NCI-H82 treated with DMSO at 0.1 percent for 48 hours (cell line): ENCODE data around the gene MPV17.
"Not testable (repeated sequence)": the region's sequence is repeated elsewhere in the genome, so short reads cannot be mapped to it uniquely, and the experiment has no call there.

Experiments used
- DNase-seq: peaks from one replicate; lab custom pipeline; 2025; ENCODE audit not compliant: unreplicated experiment; lab: John Stamatoyannopoulos, UW

The MPV17 gene

GRCh38 chr2:27323596-27324285, 844 bp upstream of the MPV17 start:
- DNase-seq, result no peak

DNA sequence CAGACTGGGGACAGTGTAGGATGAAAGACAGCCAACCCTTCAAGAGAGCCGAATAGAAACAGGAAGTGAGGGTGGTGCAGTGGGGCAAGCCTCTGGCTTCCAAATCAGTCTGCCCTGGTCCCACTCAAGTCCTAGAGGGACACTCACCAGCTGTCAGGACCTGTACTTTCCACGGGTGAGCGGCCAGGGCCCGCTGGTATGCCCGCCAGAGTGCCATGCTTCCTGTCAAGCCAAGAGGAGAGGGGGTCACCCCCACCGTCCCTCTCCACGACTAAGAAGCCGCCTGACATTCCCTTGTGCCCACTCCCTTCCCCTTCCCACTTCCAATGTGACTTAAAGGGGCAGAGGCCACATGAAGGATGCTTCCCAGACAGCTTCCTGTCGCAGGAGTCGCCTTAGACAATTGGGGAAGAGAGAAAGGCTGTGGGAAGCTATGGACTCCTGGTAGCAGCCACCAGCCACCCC, 564 bp downstream of the MPV17 start:
- no peak for DNase-seq

GRCh38 chr2:27320958-27321543, 1.8 kb downstream of the MPV17 start:
- DNase-seq, result no peak

DNA sequence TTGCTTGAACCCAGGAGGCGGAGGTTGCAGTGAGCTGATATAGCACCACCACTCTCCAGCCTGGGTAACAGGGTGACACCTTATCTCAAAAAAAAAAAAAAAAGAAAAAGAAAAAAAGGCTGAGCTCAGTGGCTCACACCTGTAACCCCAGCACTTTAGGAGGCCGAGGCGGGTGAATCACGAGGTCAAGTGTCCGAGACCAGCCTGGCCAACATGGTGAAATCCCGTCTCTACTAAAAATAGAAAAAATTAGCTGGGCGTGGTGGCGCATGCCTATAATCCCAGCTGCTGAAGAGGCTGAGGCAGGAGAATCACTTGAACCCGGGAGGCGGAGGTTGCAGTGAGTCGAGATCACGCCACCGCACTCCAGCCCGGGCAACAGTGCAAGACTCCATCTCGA, 3.1 kb downstream of the MPV17 start:
- not testable (repeated sequence) for DNase-seq

GRCh38 chr2:27316655-27317412, 6.1 kb downstream of the MPV17 start:
- no peak for DNase-seq

DNA sequence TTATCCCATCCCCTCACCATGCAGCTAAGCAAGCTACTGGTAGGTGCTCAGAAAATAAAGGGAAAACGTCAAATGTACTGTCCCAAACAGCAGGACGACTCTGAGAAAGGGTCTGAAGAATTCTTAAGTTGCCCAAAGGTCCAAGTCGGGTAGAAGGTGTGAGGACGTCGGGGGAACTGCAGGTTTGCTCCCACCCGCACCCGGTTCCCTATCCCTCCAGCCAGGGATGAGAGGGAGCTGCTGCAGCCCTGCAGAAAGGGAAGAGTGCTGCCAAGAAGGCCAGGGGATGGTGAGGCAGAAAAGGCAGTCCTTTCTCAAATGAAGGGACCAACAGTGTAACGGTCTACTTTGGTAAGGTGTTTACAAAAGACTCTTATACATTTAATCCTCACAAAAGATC, 7.8 kb downstream of the MPV17 start:
- no peak for DNase-seq

DNA sequence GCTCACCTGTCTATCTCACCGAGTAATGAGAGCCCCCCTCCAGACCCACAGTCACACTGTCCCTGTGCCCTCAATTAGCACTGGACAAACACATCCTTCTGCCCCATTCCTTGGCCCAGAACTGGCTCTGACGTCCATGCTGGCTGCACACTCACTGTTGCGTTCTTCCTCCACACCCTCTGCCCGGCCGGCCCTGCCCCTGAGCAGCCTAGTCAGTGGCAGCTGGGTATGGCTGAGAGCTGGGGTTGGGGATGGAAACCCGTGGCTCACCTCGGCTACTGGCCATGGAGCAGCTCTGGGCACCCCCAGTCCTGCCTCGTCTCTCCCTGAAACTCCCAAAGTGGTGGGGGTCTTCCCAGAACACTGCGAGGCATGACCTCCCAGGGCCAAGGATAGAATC, 8.2 kb downstream of the MPV17 start:
- DNase-seq, result no peak

GRCh38 chr2:27313882-27314645, 8.8 kb downstream of the MPV17 start:
- no peak for DNase-seq

- DNase-seq, result no peak
These were observed 10.7 kb downstream of the MPV17 start for GRCh38 chr2:27312152-27312551.

- DNase-seq, result no peak
These were observed 13.2 kb downstream of the MPV17 start for GRCh38 chr2:27309651-27310050.

- DNase-seq, result no peak
These were observed 14.5 kb downstream of the MPV17 start, which contains the start of gene UCN for GRCh38 chr2:27308359-27308881. Gene UCN, minus strand, starts transcription at chr2:27308445. Its CDS starts 550 bp downstream, at chr2:27307895.

- no peak for DNase-seq
These were observed 15.1 kb downstream of the MPV17 start for GRCh38 chr2:27307545-27308358.

DNA sequence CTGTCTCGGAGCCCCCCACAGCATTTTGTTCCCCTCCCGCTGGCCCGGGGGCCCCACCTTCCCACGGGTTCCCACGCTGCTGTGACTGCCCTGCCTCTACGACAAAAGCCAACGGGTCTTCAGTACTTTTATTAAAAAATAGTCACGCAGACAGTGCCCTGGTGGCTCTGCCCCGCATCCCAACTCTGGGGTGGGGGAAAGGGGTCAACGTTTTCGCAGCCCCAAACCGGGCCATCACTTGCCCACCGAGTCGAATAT, 15.7 kb downstream of the MPV17 start:
- no peak for DNase-seq

DNA sequence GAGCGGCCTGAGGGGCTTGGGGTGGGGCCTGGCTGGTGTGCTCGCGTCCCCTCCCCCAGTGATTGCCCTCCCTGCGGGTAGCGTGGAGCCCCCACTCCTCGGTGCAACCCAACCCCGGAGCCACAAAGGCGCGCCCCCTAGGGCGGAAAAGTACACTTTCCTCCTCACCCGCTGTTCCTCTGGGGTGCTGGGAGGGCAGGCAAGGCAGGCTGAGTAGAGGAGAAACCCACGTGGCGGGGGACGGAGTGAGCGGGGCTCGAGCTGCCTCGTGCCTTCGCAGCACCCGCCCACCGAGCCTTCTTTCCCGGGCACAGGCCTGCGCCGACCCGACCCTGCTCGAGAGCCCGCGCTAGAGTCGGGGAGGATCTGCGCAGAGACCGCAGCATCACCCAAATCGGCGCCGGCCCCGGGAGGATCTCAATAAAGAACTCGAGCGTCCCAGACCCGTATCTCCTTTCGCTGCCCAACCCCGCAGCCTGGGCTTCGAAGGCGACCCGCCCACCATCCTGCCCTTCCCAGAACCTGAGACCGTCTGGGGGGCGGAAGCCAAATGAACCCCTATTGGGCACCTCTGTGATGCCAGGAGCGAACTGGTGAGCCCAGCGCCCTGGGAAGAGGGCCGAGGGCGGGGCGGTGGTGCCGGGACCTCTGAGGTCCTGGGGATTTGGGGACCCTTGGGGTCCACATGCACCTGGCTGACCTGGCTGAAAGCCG, 16.2 kb downstream of the MPV17 start:
- DNase-seq, result no peak

DNA sequence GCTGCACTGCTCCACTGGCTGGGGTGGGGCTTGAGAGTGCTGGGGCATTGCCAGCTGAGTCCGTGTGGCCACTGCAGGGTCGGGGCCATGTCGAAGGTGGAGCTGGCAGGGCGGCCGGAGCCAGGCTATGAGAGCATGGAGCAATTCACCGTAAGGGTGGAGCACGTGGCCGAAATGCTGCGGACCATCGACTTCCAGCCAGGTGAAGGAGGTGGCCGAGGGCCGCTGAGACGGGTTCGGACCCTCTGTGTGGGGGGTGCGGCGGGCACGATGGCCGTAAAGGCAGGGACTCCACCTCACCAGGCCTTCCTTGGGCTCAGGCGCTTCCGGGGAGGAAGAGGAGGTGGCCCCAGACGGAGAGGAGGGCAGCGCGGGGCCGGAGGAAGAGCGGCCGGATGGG, 16.8 kb downstream of the MPV17 start:
- DNase-seq, result no peak

- DNase-seq, result no peak
These were observed 17.4 kb downstream of the MPV17 start for GRCh38 chr2:27305516-27305915.

DNA sequence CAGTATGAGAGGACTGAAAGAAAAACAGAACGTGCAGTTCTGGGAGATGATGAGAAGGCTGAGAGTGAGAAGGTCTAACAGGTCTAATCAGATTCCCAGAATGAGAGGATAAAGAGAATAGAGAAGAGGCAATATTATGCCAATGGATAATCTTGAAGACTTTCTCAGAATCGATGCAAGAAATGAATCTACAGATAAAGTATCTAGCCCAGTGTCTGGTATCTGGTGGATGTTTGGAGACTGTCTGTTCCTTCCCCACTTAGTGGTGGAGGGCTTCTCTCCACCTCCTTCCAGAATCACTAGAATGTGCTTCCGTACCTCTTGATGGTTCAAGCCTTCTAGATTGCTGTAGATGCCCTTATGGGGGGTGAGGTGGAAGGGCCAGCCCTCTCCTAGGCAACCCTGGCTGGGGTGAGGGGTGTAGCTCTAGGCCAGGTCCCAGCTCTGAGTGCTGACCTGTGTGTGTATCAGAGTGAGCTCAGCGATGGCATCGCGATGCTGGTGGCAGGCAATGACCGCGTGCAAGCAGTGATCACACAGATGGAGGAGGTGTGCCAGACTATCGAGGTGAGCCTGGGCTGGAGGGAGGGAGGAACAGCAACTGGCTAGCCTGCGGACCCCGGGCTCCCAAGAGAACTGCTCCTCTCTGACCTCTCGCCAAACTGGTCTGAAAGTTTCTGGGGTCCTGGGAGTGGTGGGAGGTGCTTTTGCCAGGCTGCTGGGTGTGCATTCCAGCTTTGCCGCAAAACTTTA, 18.2 kb downstream of the MPV17 start:
- DNase-seq, result no peak

GRCh38 chr2:27303093-27304025, 19.5 kb downstream of the MPV17 start:
- peak; percentile 62 for DNase-seq
